ENCODE measurements around the gene FILIP1L. TPM values are rescaled to one million over a fixed set of nuclear protein-coding genes. Genes with fewer than 3 reads are reported as not detected.

FILIP1L gene
- total RNA-seq, 2 experiments from 2014 or later: 1.5 to 1.7 TPM

- Mint-ChIP-seq H3K4me1 (ENCODE audit: low read depth) (peaks cover 65% of the 10 kb centered on the region), H3K9me3 (ENCODE audit: insufficient read depth) (no peaks in the 10 kb centered on the region), H3K4me3 (no peak overlapping the region), H3K27ac (no peak overlapping the region), H3K27me3 (ENCODE audit: low read depth) (peaks cover 14% of the 10 kb centered on the region), H3K36me3 (ENCODE audit: low read depth) (peaks cover 10% of the 10 kb centered on the region)
- ATAC-seq (no peak), DNase-seq (no peak)
- CTCF ChIA-PET: interaction anchor here (0.8 to 1.7 kb wide), 4 partner anchors 28 to 389 kb away, joined by 3 to 6 read pairs (median 5); partner anchors contain the start of gene TBC1D23
- POLR2A ChIA-PET: interaction anchor here (0.7 kb wide), 1 partner anchor 54 kb away, joined by 5 read pairs; no protein-coding TSS in a partner anchor
Measured at GRCh38 chr3:99871231-99872045, 242.9 kb downstream of the FILIP1L start.

DNA sequence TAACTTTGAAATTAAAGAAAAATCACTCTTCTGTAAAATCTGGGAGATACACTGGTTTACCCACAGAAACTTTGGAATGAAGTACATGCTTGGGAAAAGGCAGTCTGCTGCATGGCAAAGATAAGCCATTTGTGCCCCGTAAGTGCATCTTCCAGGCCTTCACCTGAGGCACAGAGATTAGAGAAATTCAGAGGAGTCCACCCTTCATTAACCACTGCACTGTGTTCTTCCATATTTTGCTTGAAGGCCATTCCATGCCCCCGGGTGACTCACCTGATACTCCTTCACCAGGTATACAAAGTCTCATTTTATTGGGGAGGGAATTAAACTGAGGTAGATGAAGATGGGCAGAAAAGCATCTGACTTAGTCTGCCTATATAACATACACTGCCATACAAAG, 243.6 kb downstream of the FILIP1L start:
- peaks cover 10% of the 10 kb centered on the region for H3K36me3 Mint-ChIP-seq (ENCODE audit: low read depth)

DNA sequence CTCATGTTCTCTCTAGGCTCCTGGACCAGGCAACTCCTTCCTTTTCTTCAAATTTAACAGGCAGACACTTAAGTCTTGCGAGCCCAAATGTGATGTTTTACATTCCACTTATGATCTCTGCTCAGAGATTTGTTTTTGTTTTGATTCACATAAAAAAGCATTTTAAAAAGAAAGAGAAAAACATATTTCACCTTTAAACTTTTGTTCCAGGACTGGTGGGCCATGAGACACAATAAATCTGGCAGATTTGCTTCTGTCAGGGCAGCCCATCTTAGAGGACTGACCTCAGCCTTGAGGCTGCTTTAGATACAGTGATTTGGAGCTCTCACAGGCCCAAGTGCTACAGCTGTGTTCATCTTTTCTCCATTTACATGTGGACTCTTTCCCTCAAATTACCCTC, 244.7 kb downstream of the FILIP1L start:
- CTCF ChIA-PET: no interaction called here
- peaks cover 10% of the 10 kb centered on the region for H3K36me3 Mint-ChIP-seq (ENCODE audit: low read depth)
- H3K27me3 Mint-ChIP-seq (ENCODE audit: low read depth): peaks cover 6% of the 10 kb centered on the region
- DNase-seq: no peak
- POLR2A ChIA-PET: no interaction called here
- H3K4me3 Mint-ChIP-seq: no peak overlapping the region
- no peaks in the 10 kb centered on the region for H3K9me3 Mint-ChIP-seq (ENCODE audit: insufficient read depth)
- H3K4me1 Mint-ChIP-seq (ENCODE audit: low read depth): peaks cover 70% of the 10 kb centered on the region
- ATAC-seq: no peak
- H3K27ac Mint-ChIP-seq: no peak overlapping the region

More for the DNA sequence above, 243.6 kb downstream of the FILIP1L start:
- Mint-ChIP-seq H3K27me3 (ENCODE audit: low read depth) (peaks cover 10% of the 10 kb centered on the region), H3K4me1 (ENCODE audit: low read depth) (peaks cover 71% of the 10 kb centered on the region), H3K4me3 (no peak overlapping the region), H3K27ac (no peak overlapping the region), H3K9me3 (ENCODE audit: insufficient read depth) (no peaks in the 10 kb centered on the region)
- ChIA-PET CTCF (interaction anchor here (1.0 to 1.3 kb wide), 2 partner anchors 39 to 218 kb away, joined by 3 to 5 read pairs; no protein-coding TSS in a partner anchor), POLR2A (no interaction called here)
- DNase-seq: no peak
- ATAC-seq: no peak

DNA sequence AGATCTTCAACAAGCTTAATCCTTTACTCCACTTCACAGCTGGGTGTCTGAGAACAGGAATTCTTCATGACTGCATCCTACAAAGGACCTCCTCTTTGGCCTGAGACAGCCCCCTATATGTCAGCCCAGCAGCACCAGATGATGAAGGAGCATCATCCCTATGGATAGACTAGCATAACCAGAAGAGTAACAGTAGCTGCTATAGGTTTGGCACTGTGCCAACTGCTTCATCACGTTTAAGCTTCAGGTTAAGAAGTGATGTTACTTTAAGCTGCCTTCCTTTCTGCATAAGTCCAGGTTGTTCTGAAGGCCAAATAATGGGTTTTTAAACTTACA, 246.0 kb downstream of the FILIP1L start:
- no peak for DNase-seq
- no peak for ATAC-seq
- POLR2A ChIA-PET: interaction anchor here (1.2 kb wide), 1 partner anchor 205 kb away, joined by 3 read pairs; no protein-coding TSS in a partner anchor
- H3K27ac Mint-ChIP-seq: no peak overlapping the region
- H3K4me1 Mint-ChIP-seq (ENCODE audit: low read depth): peaks cover 72% of the 10 kb centered on the region
- H3K9me3 Mint-ChIP-seq (ENCODE audit: insufficient read depth): no peaks in the 10 kb centered on the region
- H3K36me3 Mint-ChIP-seq (ENCODE audit: low read depth): peaks cover 16% of the 10 kb centered on the region
- no peak overlapping the region for H3K4me3 Mint-ChIP-seq
- CTCF ChIA-PET: interaction anchor here (0.8 to 2.3 kb wide), 5 partner anchors 9 to 25 kb away, joined by 3 to 7 read pairs (median 4); no protein-coding TSS in a partner anchor
- H3K27me3 Mint-ChIP-seq (ENCODE audit: low read depth): peaks cover under 1% of the 10 kb centered on the region

DNA sequence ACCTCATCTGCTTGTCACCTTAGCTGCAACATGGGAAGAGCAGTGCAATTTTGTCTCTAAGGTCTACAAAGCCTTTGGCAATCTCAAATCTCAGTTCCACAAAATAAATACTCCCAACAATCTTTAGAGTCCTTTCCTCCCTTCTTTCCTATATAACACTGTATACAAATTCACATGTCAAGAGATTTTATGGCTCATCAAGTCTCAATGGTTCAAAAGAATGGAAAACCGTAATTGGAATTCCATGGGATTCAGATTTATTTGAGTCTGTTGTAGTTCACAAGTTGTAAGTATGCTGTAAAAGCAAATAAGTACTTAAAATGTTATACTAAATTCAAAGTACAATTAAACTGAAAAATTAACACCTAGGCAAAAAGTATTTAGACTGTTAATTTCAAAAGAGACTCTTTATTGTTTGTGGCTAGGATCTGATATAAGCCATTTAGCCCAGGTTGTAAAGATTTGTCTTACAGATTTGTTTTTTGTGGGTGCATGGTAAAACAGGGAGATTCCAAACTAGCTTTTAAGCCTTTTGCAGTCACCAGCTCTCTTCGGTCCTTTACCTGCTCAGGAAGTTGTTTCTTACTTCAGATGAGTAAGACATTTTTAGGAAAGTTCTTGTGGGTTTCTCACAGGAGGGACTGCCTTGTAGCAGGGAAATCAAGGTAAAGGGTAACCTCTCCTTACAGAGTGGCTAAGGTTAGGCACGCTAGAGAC, 246.5 kb downstream of the FILIP1L start:
- ChIA-PET CTCF (interaction anchor here (0.8 to 2.3 kb wide), 7 partner anchors 8 to 26 kb away, joined by 3 to 7 read pairs (median 4); no protein-coding TSS in a partner anchor), POLR2A (interaction anchor here (1.2 kb wide), 1 partner anchor 206 kb away, joined by 3 read pairs; no protein-coding TSS in a partner anchor)
- Mint-ChIP-seq H3K27ac (no peak overlapping the region), H3K9me3 (ENCODE audit: insufficient read depth) (no peaks in the 10 kb centered on the region), H3K4me1 (ENCODE audit: low read depth) (peaks cover 68% of the 10 kb centered on the region), H3K4me3 (no peak overlapping the region), H3K36me3 (ENCODE audit: low read depth) (peaks cover 19% of the 10 kb centered on the region), H3K27me3 (ENCODE audit: low read depth) (no peaks in the 10 kb centered on the region)
- ATAC-seq: no peak
- no peak for DNase-seq

GRCh38 chr3:99866261-99866761, 248.0 kb downstream of the FILIP1L start:
- peak; percentile 78 for ATAC-seq
- H3K4me3 Mint-ChIP-seq: peak overlapping the region; percentile 56
- peaks cover 57% of the 10 kb centered on the region for H3K4me1 Mint-ChIP-seq (ENCODE audit: low read depth)
- peaks cover 22% of the 10 kb centered on the region for H3K36me3 Mint-ChIP-seq (ENCODE audit: low read depth)
- peak overlapping the region; percentile 57 for H3K27ac Mint-ChIP-seq
- ChIA-PET CTCF (interaction anchor here (1.0 kb wide), 2 partner anchors 22 to 23 kb away, joined by 3 to 5 read pairs; no protein-coding TSS in a partner anchor), POLR2A (no interaction called here)
- H3K9me3 Mint-ChIP-seq (ENCODE audit: insufficient read depth): no peaks in the 10 kb centered on the region
- no peaks in the 10 kb centered on the region for H3K27me3 Mint-ChIP-seq (ENCODE audit: low read depth)
- DNase-seq: peak; percentile 55

GRCh38 chr3:99865321-99865720, 249.0 kb downstream of the FILIP1L start:
- ATAC-seq: no peak
- POLR2A ChIA-PET: no interaction called here
- no peak for DNase-seq
- no peak overlapping the region for H3K4me3 Mint-ChIP-seq
- H3K27ac Mint-ChIP-seq: no peak overlapping the region
- peaks cover 55% of the 10 kb centered on the region for H3K4me1 Mint-ChIP-seq (ENCODE audit: low read depth)
- CTCF ChIA-PET: interaction anchor here (1.0 kb wide), 1 partner anchor 22 kb away, joined by 3 read pairs; no protein-coding TSS in a partner anchor
- peaks cover 18% of the 10 kb centered on the region for H3K36me3 Mint-ChIP-seq (ENCODE audit: low read depth)
- no peaks in the 10 kb centered on the region for H3K27me3 Mint-ChIP-seq (ENCODE audit: low read depth)
- H3K9me3 Mint-ChIP-seq (ENCODE audit: insufficient read depth): no peaks in the 10 kb centered on the region

DNA sequence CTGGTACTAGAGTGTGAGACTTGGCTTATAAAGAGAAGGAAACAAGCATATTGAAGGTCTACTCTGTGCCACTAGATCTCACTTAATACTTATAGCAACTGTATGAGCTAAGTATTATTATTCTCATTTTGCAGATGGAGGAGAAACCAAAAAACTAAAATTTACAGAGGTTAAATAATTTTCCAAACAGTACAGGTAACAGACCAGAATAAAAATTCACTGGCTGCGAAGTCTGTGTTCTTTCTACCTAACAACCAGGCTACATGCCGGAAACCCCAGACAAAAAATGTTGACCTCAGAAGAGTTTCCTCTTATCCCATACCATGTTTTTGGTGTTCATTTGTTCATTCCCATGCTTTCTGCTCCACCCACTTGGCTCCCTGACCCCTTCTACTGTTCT, 250.0 kb downstream of the FILIP1L start:
- no peak overlapping the region for H3K27ac Mint-ChIP-seq
- DNase-seq (no peak), ATAC-seq (no peak)
- no peaks in the 10 kb centered on the region for H3K9me3 Mint-ChIP-seq (ENCODE audit: insufficient read depth)
- H3K36me3 Mint-ChIP-seq (ENCODE audit: low read depth): peaks cover 13% of the 10 kb centered on the region
- H3K4me3 Mint-ChIP-seq: no peak overlapping the region
- H3K27me3 Mint-ChIP-seq (ENCODE audit: low read depth): no peaks in the 10 kb centered on the region
- CTCF ChIA-PET: no interaction called here
- H3K4me1 Mint-ChIP-seq (ENCODE audit: low read depth): peaks cover 49% of the 10 kb centered on the region
- POLR2A ChIA-PET: no interaction called here

- DNase-seq (no peak), ATAC-seq (no peak)
- Mint-ChIP-seq H3K27ac (no peak overlapping the region), H3K4me3 (no peak overlapping the region), H3K9me3 (ENCODE audit: insufficient read depth) (no peaks in the 10 kb centered on the region), H3K27me3 (ENCODE audit: low read depth) (no peaks in the 10 kb centered on the region), H3K4me1 (ENCODE audit: low read depth) (peaks cover 44% of the 10 kb centered on the region), H3K36me3 (ENCODE audit: low read depth) (peaks cover 13% of the 10 kb centered on the region)
- ChIA-PET POLR2A (no interaction called here), CTCF (no interaction called here)
Measured at GRCh38 chr3:99863588-99863987, 250.7 kb downstream of the FILIP1L start.

DNA sequence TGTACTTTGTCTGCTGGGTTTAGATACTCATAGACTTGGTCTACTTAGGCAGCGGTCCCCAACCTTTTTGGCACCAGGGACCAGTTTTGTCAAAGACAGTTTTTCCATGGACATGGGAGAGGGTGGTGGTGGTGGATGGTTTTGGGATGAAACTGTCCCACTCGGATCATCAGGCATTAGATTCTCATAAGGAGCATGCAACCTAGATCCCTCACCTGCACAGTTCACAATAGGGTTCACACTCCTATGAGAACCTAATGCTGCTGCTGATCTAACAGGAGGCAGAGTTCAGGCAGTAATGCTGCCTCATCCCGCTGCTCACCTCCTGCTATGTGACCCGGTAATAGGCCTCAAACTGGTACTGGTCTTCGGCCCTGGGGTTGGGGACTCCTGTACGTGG, 251.3 kb downstream of the FILIP1L start:
- ChIA-PET POLR2A (no interaction called here), CTCF (no interaction called here)
- Mint-ChIP-seq H3K4me1 (ENCODE audit: low read depth) (peaks cover 38% of the 10 kb centered on the region), H3K9me3 (ENCODE audit: insufficient read depth) (no peaks in the 10 kb centered on the region), H3K27me3 (ENCODE audit: low read depth) (no peaks in the 10 kb centered on the region), H3K27ac (no peak overlapping the region), H3K36me3 (ENCODE audit: low read depth) (peaks cover 13% of the 10 kb centered on the region), H3K4me3 (no peak overlapping the region)
- ATAC-seq (no peak), DNase-seq (no peak)

DNA sequence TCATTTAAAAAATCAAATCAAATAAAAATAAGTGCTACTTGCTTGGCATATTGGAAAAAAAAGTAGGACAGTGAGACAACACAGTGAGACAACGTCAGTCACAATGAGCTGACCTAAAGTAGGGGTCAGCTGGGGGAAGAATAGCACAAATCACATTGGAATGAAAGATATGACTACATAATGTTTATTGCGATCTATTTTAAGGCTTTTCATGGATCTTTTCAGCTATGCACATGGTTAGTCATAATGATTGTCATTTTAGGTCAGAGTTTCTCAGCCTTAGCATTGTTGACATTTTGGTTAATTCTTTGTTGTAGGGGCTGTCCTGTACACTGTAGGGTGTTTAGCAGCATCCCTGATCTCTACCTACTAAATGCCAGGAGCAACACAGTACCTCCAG, 252.1 kb downstream of the FILIP1L start:
- CTCF ChIA-PET: interaction anchor here (1.4 kb wide), 1 partner anchor 19 kb away, joined by 4 read pairs; no protein-coding TSS in a partner anchor
- H3K4me1 Mint-ChIP-seq (ENCODE audit: low read depth): peaks cover 30% of the 10 kb centered on the region
- H3K4me3 Mint-ChIP-seq: no peak overlapping the region
- POLR2A ChIA-PET: no interaction called here
- DNase-seq (no peak), ATAC-seq (no peak)
- H3K36me3 Mint-ChIP-seq (ENCODE audit: low read depth): peaks cover 13% of the 10 kb centered on the region
- H3K27ac Mint-ChIP-seq: no peak overlapping the region
- H3K27me3 Mint-ChIP-seq (ENCODE audit: low read depth): no peaks in the 10 kb centered on the region
- H3K9me3 Mint-ChIP-seq (ENCODE audit: insufficient read depth): no peaks in the 10 kb centered on the region

GRCh38 chr3:99861216-99861615, 253.1 kb downstream of the FILIP1L start:
- ChIA-PET POLR2A (no interaction called here), CTCF (interaction anchor here (1.4 to 2.5 kb wide), 2 partner anchors 18 to 29 kb away, joined by 4 to 5 read pairs; no protein-coding TSS in a partner anchor)
- no peaks in the 10 kb centered on the region for H3K27me3 Mint-ChIP-seq (ENCODE audit: low read depth)
- DNase-seq (no peak), ATAC-seq (no peak)
- no peaks in the 10 kb centered on the region for H3K9me3 Mint-ChIP-seq (ENCODE audit: insufficient read depth)
- H3K4me1 Mint-ChIP-seq (ENCODE audit: low read depth): peaks cover 24% of the 10 kb centered on the region
- H3K27ac Mint-ChIP-seq: no peak overlapping the region
- no peak overlapping the region for H3K4me3 Mint-ChIP-seq
- H3K36me3 Mint-ChIP-seq (ENCODE audit: low read depth): peaks cover 13% of the 10 kb centered on the region
